Ovary (tissue), 9 donors: Measurements from ENCODE around the gene PATJ. TPM values are rescaled to one million over a fixed set of nuclear protein-coding genes. Genes with fewer than 3 reads are reported as not detected.
"Not testable (repeated sequence)": the region's sequence is repeated elsewhere in the genome, so short reads cannot be mapped to it uniquely, and the experiment has no call there.

ENCODE experiments used
- DNase-seq, 5 donors: peaks; one replicate each; pipeline ENCODE4 v3.0.0-alpha.2; 2019 to 2020
- H3K27ac ChIP-seq, 2 donors: fragments of 200-600 bp; one replicate each; pipeline versions ENCODE4 v1.5.1 to v1.8.0; 2019 to 2022
- H3K27me3 ChIP-seq: fragments of 200-600 bp; one replicate; pipeline ENCODE4 v1.8.0; 2022
- H3K36me3 ChIP-seq: fragments of 200-600 bp; sonication (generic); one replicate; pipeline ENCODE4 v1.5.1; 2019
- H3K4me1 ChIP-seq: one replicate; pipeline ENCODE4 v1.8.1; 2013; ENCODE audit warnings: mild to moderate bottlenecking, moderate library complexity; ENCODE audit not compliant: insufficient read depth
- H3K4me3 ChIP-seq: fragments of 200-600 bp; sonication (generic); one replicate; pipeline ENCODE4 v1.5.1; 2017
- H3K9me3 ChIP-seq, 2 donors: fragments of 200-600 bp in 1 of 2; sonication (generic) in 1 of 2; one replicate each; pipeline versions ENCODE4 v1.5.1 to v1.8.1; 2013 to 2019; ENCODE audit warnings: mild to moderate bottlenecking in 1 of 2, moderate library complexity in 1 of 2
- EP300 ChIP-seq: sonication (generic); formaldehyde crosslinking; IDR thresholded peaks from one replicate; pipeline ENCODE4 v1.6.1; 2017; ENCODE audit warnings: antibody characterized with exemption
- POLR2A ChIP-seq: fragments of 450-650 bp; IDR thresholded peaks from one replicate; pipeline ENCODE4 v1.6.1; 2017; ENCODE audit warnings: antibody characterized with exemption, mild to moderate bottlenecking, moderate library complexity
- WGBS, 3 donors: extraction: QIAGEN DNeasy Blood & Tissue Kit in 1 of 3; methylation state at CpG; one replicate each; pipeline versions ENCODE4 v1.1.5 to v1.1.7; 2013 to 2017; 5-methylcytosine and 5-hydroxymethylcytosine counted together
- intact Hi-C, 4 donors: fragments of 100-400 bp; cut with DNase I; formaldehyde crosslinking; loops; one replicate each; pipeline versions ENCODE4 v1.11.0 to v1.15.1; 2022 to 2023
- polyA plus RNA-seq, 2 donors: library from polyadenylated mRNA; stranded (reverse); fragments of 200-250 nt in 1 of 2; fragments of 350-450 nt in 1 of 2; fragmentation: Illumina TruSeq in 1 of 2; extraction: RNeasy Lipid Tissue Mini Kit (QIAGEN cat#74804) in 1 of 2; gene quantifications; one replicate each; pipeline ENCODE4 v1.2.3, GENCODE V29; 2013 to 2014
- total RNA-seq, 7 donors: library from RNA; depleted of rRNA in 2 of 7; stranded (reverse); fragments of >200 nt in 2 of 7; fragmentation: NEBNext Ultra II Directional in 3 of 7; extraction: Animal tissue kit (Norgen Biotek cat#: 25700) in 3 of 7; gene quantifications; one replicate each; pipeline versions ENCODE4 v1.1.0 to v1.2.4, GENCODE V29; 2016 to 2023
- TF ChIP-seq, protein P1 (sequence below), 3 donors: fragments of 450-650 bp in 2 of 3; fragments of 200-600 bp in 1 of 3; IDR thresholded peaks; one replicate each; pipeline versions ENCODE4 v1.5.1 to v1.8.0; 2016 to 2022; ENCODE audit warnings: antibody characterized with exemption in 3 of 3, mild to moderate bottlenecking in 1 of 3
- donor health status: DM: no; HTN: no; CAD: no; lungs with moderate emphysema.
- donor health status: DM: no; HTN: no; CAD: no.
- donor health status: Bipolar disorder and iron deficiency.
- donor health status: DM: yes; HTN: yes; CAD: no.
- donor health status: DM: no; HTN: no; CAD: no.
- donor health status: DM: yes; HTN: yes; CAD: no.

Gene PATJ
- total and polyA plus RNA-seq, 9 donors: 7.6 to 60.1 (median 25.5) TPM

DNA sequence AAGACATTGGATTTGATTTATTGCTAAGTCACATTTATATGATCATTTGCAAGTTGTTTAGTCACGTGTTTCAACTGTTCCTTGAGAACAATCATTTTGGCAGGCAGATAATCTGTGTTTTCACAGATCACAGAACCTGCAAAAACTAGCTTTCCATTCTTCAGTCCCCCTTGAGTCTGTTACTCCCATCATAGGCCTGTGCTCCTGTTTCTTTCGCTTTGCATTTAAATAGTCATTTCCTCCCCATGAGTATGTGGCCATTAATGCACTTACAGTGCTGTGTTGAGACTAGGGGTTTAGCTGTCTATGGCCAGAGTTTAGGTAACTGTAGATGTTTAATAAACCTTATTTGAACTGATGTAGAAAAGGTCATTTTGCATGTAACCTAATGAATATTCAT lies 214.5 kb downstream of the PATJ start:
- no peaks in the 10 kb centered on the region for H3K27me3 ChIP-seq
- no peak for DNase-seq
- H3K36me3 ChIP-seq: no peaks in the 10 kb centered on the region
- no peaks in the 10 kb centered on the region for H3K9me3 ChIP-seq
- H3K4me1 ChIP-seq: no peaks in the 10 kb centered on the region
- no peak overlapping the region for H3K27ac ChIP-seq
- TF ChIP-seq EP300: no peak
- TF ChIP-seq, protein P1, sequence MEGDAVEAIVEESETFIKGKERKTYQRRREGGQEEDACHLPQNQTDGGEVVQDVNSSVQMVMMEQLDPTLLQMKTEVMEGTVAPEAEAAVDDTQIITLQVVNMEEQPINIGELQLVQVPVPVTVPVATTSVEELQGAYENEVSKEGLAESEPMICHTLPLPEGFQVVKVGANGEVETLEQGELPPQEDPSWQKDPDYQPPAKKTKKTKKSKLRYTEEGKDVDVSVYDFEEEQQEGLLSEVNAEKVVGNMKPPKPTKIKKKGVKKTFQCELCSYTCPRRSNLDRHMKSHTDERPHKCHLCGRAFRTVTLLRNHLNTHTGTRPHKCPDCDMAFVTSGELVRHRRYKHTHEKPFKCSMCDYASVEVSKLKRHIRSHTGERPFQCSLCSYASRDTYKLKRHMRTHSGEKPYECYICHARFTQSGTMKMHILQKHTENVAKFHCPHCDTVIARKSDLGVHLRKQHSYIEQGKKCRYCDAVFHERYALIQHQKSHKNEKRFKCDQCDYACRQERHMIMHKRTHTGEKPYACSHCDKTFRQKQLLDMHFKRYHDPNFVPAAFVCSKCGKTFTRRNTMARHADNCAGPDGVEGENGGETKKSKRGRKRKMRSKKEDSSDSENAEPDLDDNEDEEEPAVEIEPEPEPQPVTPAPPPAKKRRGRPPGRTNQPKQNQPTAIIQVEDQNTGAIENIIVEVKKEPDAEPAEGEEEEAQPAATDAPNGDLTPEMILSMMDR (IDR thresholded peaks at IDR 0.05): no peak
- no peak for TF ChIP-seq POLR2A
- H3K4me3 ChIP-seq: no peak overlapping the region
- whole genome bisulfite sequencing, 3 donors: 84 to 88% (median 86%) methylated on average over 2 of the region's 2 CpGs
- intact Hi-C loops: no loop called here

DNA sequence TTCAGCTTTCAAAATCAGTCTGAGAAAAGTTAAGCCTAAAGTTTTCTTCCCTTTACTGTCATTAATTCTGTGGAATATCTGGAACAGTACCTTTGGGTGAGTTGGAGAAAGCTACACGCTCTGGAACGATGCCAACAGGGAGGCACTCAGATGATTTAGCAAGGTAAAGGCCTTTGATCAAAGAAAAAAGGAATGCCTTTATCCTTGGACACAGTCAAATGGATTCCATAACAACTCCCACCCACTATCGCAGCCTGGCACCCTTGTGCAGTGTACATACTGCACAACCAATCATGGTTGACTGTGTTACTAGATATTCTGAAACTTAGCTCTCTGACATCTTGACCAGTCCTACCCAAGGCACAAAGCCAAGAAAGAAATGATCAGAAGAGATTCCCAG lies 218.7 kb downstream of the PATJ start:
- Histone ChIP-seq H3K9me3 (no peaks in the 10 kb centered on the region), H3K4me1 (no peaks in the 10 kb centered on the region), H3K36me3 (no peaks in the 10 kb centered on the region), H3K27ac (no peak overlapping the region), H3K27me3 (no peaks in the 10 kb centered on the region), H3K4me3 (no peak overlapping the region)
- intact Hi-C loops: no loop called here
- TF ChIP-seq POLR2A: no peak
- TF ChIP-seq, protein P1 (IDR thresholded peaks at IDR 0.05): no peak
- no peak for TF ChIP-seq EP300
- WGBS, 3 donors: 42 to 49% (median 49%) methylated on average over 3 of the region's 3 CpGs
- DNase-seq: no peak

DNA sequence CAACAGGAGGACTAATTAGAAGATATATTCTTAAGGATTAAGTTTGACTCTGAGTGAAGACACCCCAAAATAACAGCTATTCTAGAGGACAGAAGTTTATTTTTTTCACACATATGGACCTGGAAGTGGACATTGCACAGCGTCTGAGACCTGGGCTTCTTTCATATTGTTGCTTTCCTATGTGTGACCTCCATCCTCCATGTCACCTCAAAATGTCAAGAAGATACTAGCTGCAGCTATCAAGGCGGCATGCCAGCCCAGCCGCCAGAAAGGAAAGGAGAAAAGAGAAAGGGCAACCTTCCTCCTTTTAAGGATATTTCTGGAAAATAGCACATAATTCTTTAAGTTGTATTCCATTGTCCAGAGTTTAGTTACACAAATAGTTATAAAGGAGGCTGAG lies 220.4 kb downstream of the PATJ start:
- Histone ChIP-seq H3K9me3 (no peaks in the 10 kb centered on the region), H3K27me3 (no peaks in the 10 kb centered on the region), H3K4me1 (no peaks in the 10 kb centered on the region), H3K27ac (no peak overlapping the region), H3K36me3 (no peaks in the 10 kb centered on the region), H3K4me3 (no peak overlapping the region)
- intact Hi-C loops: no loop called here
- TF ChIP-seq EP300 (no peak), POLR2A (no peak)
- TF ChIP-seq, protein P1 (IDR thresholded peaks at IDR 0.05): no peak
- WGBS, 3 donors: 88 to 98% (median 91%) methylated on average over 3 of the region's 3 CpGs
- DNase-seq: no peak

DNA sequence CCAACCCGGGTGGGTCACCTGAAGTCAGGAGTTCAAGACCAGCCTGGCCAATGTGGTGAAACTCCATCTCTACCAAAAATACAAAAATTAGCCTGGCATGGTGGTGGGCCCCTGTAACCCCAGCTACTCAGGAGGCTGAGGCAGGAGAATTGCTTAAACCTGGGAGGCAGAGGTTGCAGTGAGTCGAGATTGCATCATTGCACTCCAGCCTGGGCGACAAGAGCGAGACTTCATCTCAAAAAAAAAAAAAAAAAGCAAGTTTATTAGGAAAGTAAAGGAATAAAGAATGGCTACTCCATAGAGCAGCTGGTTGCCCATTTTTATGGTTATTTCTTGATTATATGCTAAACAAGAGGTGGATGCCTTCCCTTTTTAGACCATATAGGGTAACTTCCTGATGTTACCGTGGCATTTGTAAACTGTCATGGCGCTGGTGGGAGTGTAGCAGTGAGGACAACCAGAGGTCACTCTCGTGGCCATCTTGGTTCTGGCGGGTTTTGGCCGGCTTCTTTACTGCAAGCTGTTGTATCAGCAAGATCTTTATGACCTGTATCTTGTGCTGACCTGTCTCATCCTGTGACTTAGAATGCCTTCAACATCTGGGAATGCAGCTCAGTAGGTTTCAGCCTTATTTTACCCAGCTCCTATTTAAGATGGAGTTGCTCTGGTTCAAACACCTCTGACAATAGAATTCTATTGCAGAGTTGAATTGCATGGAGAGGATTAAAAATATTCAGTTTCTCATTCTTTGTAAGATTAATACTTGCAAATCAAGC lies 224.4 kb downstream of the PATJ start:
- H3K4me3 ChIP-seq, H3K36me3 ChIP-seq, intact Hi-C loops: not testable (repeated sequence)

DNA sequence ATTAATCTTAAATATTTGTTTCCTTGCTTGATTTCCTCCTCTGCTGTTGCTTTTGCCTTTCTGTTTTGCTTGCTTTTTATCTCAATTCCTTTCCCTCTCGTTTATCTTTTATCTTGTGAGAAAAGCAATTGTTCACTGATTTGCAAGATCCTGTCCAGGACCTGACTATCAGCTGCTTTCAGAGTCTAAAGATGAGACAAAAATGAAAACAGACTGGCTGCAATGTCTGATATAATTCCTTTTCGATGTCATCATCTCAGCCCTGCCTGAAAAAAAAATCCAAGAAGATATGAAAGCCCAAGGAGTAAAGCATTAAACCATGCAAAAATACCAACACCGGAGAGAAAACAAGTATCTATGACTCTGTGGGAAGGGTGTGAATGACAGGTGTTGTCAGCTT lies 225.5 kb downstream of the PATJ start:
- intact Hi-C loops: no loop called here
- no peak overlapping the region for H3K4me3 ChIP-seq
- no peaks in the 10 kb centered on the region for H3K27me3 ChIP-seq
- no peaks in the 10 kb centered on the region for H3K4me1 ChIP-seq
- H3K27ac ChIP-seq: no peak overlapping the region
- TF ChIP-seq EP300 (no peak), POLR2A (no peak)
- TF ChIP-seq, protein P1 (IDR thresholded peaks at IDR 0.05): no peak
- H3K36me3 ChIP-seq: no peaks in the 10 kb centered on the region
- DNase-seq: no peak
- no peaks in the 10 kb centered on the region for H3K9me3 ChIP-seq
- 6 to 19% (median 11%) methylated on average over 3 of the region's 3 CpGs for WGBS, 3 donors

More for the DNA sequence above, 224.4 kb downstream of the PATJ start:
- DNase-seq, H3K27ac ChIP-seq, H3K9me3 ChIP-seq, H3K4me1 ChIP-seq, H3K27me3 ChIP-seq: not testable (repeated sequence)
- 88 to 93% (median 89%) methylated on average over 9 of the region's 9 CpGs for WGBS, 3 donors
